ENCODE data around the gene FBXL17. TPM values are rescaled to one million over a fixed set of nuclear protein-coding genes. Genes with fewer than 3 reads are reported as not detected.
"Not testable (repeated sequence)": the region's sequence is repeated elsewhere in the genome, so short reads cannot be mapped to it uniquely, and the experiment has no call there.

FBXL17 gene
- total RNA-seq, 1 experiment from 2014 or later, result 11.5 TPM

- no peak for DNase-seq (ENCODE audit: extremely low read depth, low read depth)
These were observed 210.1 kb downstream of the FBXL17 start for GRCh38 chr5:108171759-108172158.

- DNase-seq (ENCODE audit: extremely low read depth, low read depth), result no peak
These were observed 213.0 kb downstream of the FBXL17 start for GRCh38 chr5:108168915-108169314.

GRCh38 chr5:108167174-108167573, 214.7 kb downstream of the FBXL17 start:
- no peak for DNase-seq (ENCODE audit: extremely low read depth, low read depth)

GRCh38 chr5:108164574-108164973, 217.3 kb downstream of the FBXL17 start:
- no peak for DNase-seq (ENCODE audit: extremely low read depth, low read depth)

GRCh38 chr5:108152854-108153253, 229.0 kb downstream of the FBXL17 start:
- DNase-seq (ENCODE audit: extremely low read depth, low read depth), result not testable (repeated sequence)

- DNase-seq (ENCODE audit: extremely low read depth, low read depth), result no peak
These were observed 232.5 kb downstream of the FBXL17 start for GRCh38 chr5:108149369-108149768.

- peak; percentile 12 for DNase-seq (ENCODE audit: extremely low read depth, low read depth)
These were observed 233.2 kb downstream of the FBXL17 start for GRCh38 chr5:108148715-108149139.

GRCh38 chr5:108146222-108146621, 235.7 kb downstream of the FBXL17 start:
- no peak for DNase-seq (ENCODE audit: extremely low read depth, low read depth)

- DNase-seq (ENCODE audit: extremely low read depth, low read depth), result no peak
These were observed 236.5 kb downstream of the FBXL17 start for GRCh38 chr5:108145351-108145750.

- DNase-seq (ENCODE audit: extremely low read depth, low read depth), result no peak
These were observed 237.6 kb downstream of the FBXL17 start for GRCh38 chr5:108144332-108144731.

GRCh38 chr5:108143581-108143980, 238.3 kb downstream of the FBXL17 start:
- no peak for DNase-seq (ENCODE audit: extremely low read depth, low read depth)

GRCh38 chr5:108141676-108142075, 240.2 kb downstream of the FBXL17 start:
- DNase-seq (ENCODE audit: extremely low read depth, low read depth), result no peak

GRCh38 chr5:108136493-108136892, 245.4 kb downstream of the FBXL17 start:
- no peak for DNase-seq (ENCODE audit: extremely low read depth, low read depth)

GRCh38 chr5:108129129-108129528, 252.8 kb downstream of the FBXL17 start:
- DNase-seq (ENCODE audit: extremely low read depth, low read depth), result no peak

- DNase-seq (ENCODE audit: extremely low read depth, low read depth), result no peak
These were observed 256.0 kb downstream of the FBXL17 start for GRCh38 chr5:108125771-108126511.

- no peak for DNase-seq (ENCODE audit: extremely low read depth, low read depth)
These were observed 257.3 kb downstream of the FBXL17 start for GRCh38 chr5:108124596-108124995.

GRCh38 chr5:108122702-108123101, 259.2 kb downstream of the FBXL17 start:
- no peak for DNase-seq (ENCODE audit: extremely low read depth, low read depth)

- no peak for DNase-seq (ENCODE audit: extremely low read depth, low read depth)
These were observed 262.9 kb downstream of the FBXL17 start for GRCh38 chr5:108118813-108119514.

GRCh38 chr5:108115673-108116072, 266.2 kb downstream of the FBXL17 start:
- DNase-seq (ENCODE audit: extremely low read depth, low read depth), result no peak

GRCh38 chr5:108113950-108114349, 267.9 kb downstream of the FBXL17 start:
- no peak for DNase-seq (ENCODE audit: extremely low read depth, low read depth)

GRCh38 chr5:108111736-108112135, 270.2 kb downstream of the FBXL17 start:
- no peak for DNase-seq (ENCODE audit: extremely low read depth, low read depth)

- no peak for DNase-seq (ENCODE audit: extremely low read depth, low read depth)
These were observed 272.8 kb downstream of the FBXL17 start for GRCh38 chr5:108109059-108109458.

Measured in NCI-H460 (cell line).